DMS 273 (cell line): ENCODE results near the gene KBTBD13.

Experiments
- DNase-seq: peaks from one replicate; lab custom pipeline; 2025; ENCODE audit not compliant: unreplicated experiment; lab: John Stamatoyannopoulos, UW

The KBTBD13 gene

GRCh38 chr15:65105038-65105437 lies 28.5 kb downstream of the KBTBD13 start:
- DNase-seq, result no peak

GRCh38 chr15:65106011-65106590 lies 29.6 kb downstream of the KBTBD13 start:
- no peak for DNase-seq

GRCh38 chr15:65110676-65111292 lies 34.2 kb downstream of the KBTBD13 start:
- no peak for DNase-seq

- peak; percentile 68 for DNase-seq
Observed at GRCh38 chr15:65115086-65115485, 38.5 kb downstream of the KBTBD13 start, which contains the start of gene UBAP1L. Gene UBAP1L (minus strand): TSS chr15:65115200. CDS start chr15:65106215, 8,985 bp downstream.

- DNase-seq, result peak; percentile 41
Observed at GRCh38 chr15:65115542-65115941, 39.0 kb downstream of the KBTBD13 start.
